HUES6 (cell line): ENCODE results near the gene SRRM1.
"Not testable (repeated sequence)": the region's sequence is repeated elsewhere in the genome, so short reads cannot be mapped to it uniquely, and the experiment has no call there.

Experiments used
- H3K27ac ChIP-seq: 2 replicates; pipeline ENCODE4 v1.7.0; 2013; ENCODE audit warnings: low read depth, mild to moderate bottlenecking, low read length, inconsistent platforms
- H3K27me3 ChIP-seq: 2 replicates; pipeline ENCODE4 v1.6.1; 2013; ENCODE audit warnings: low read length; ENCODE audit not compliant: control insufficient read depth, insufficient read depth
- H3K36me3 ChIP-seq: 2 replicates; pipeline ENCODE4 v1.6.1; 2013; ENCODE audit warnings: low read length; ENCODE audit not compliant: control insufficient read depth, insufficient read depth
- H3K4me1 ChIP-seq: 2 replicates; pipeline ENCODE4 v1.6.1; 2013; ENCODE audit warnings: low read length; ENCODE audit not compliant: control insufficient read depth, insufficient read depth
- H3K4me3 ChIP-seq: 2 replicates; pipeline ENCODE4 v1.5.1; 2013; ENCODE audit warnings: low read depth, low read length
- H3K9ac ChIP-seq: one replicate; pipeline ENCODE4 v1.6.1; 2013; ENCODE audit warnings: mild to moderate bottlenecking, low read length
- H3K9me3 ChIP-seq: 2 replicates; pipeline ENCODE4 v1.6.1; 2013; ENCODE audit warnings: low read depth, low read length; ENCODE audit not compliant: control insufficient read depth, insufficient read depth

SRRM1 gene

DNA sequence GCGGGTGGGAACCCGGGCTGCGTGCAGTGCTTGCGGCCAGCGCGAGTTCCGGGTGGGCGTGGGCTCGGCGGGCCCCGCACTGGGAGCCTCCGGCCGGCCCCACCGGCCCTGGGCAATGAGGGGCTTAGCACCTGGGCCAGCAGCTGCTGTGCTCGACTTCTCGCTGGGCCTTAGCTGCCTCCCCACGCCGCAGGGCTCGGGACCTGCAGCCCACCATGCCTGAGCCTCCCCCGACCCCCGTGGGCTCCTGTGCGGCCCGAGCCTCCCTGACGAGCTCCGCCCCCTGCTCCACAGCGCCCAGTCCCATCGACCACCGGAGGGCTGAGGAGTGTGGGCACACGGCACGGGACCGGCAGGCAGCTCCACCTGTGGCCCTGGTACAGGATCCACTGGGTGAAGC lies 78.4 kb downstream of the SRRM1 start:
- no peak overlapping the region for H3K27ac ChIP-seq
- no peak overlapping the region for H3K4me3 ChIP-seq
- H3K9me3 ChIP-seq = 0 out of 2 replicates have a peak, but pooled peaks cover 2% of the 10 kb centered on the region
- no peaks in the 10 kb centered on the region for H3K27me3 ChIP-seq
- peaks cover 17% of the 10 kb centered on the region; the same call in 1 of the 2 replicates for H3K4me1 ChIP-seq
- H3K36me3 ChIP-seq = no peaks in the 10 kb centered on the region
- H3K9ac ChIP-seq = no peak overlapping the region

- H3K4me1 ChIP-seq = peaks cover 17% of the 10 kb centered on the region; the same call in 1 of the 2 replicates
- H3K27me3 ChIP-seq, H3K9ac ChIP-seq, H3K9me3 ChIP-seq, H3K27ac ChIP-seq, H3K36me3 ChIP-seq, H3K4me3 ChIP-seq: not testable (repeated sequence)
Measured at GRCh38 chr1:24722073-24723035, 79.3 kb downstream of the SRRM1 start.
